ENCODE measurements around the gene TENM4.

GRCh38 chr11:78615724-78616123 is 825.1 kb downstream of the TENM4 start:
- TF ChIP-seq CTCF (IDR thresholded peaks at IDR 0.05; ENCODE audit: poor library complexity, severe bottlenecking) (no peak), EP300 (conservative IDR thresholded peaks at IDR 0.05; ENCODE audit: poor library complexity, severe bottlenecking) (no peak), SMC3 (conservative IDR thresholded peaks at IDR 0.05; ENCODE audit: poor library complexity) (no peak), EZH2 (IDR thresholded peaks at IDR 0.05; ENCODE audit: borderline replicate concordance, insufficient read depth, low read length, poor library complexity, severe bottlenecking) (no peak), TAF1 (IDR thresholded peaks at IDR 0.05; ENCODE audit: low read depth) (no peak), REST (IDR thresholded peaks at IDR 0.05; ENCODE audit: borderline replicate concordance) (no peak), POLR2AphosphoS5 (IDR thresholded peaks at IDR 0.05) (no peak)
